HEK293 (cell line): Measurements from ENCODE around the gene DOP1A.

Experiments used
- CTCF ChIP-seq: fragments of 450-650 bp; formaldehyde crosslinking; IDR thresholded peaks from 2 replicates; pipeline ENCODE4 v1.5.1; 2016; ENCODE audit warnings: missing biosample characterization, missing genetic modification characterization
- HOXA7 ChIP-seq: sonication (generic); formaldehyde crosslinking; IDR thresholded peaks from 2 replicates; pipeline ENCODE4 v1.8.1; 2022; ENCODE audit warnings: missing genetic modification reagents, borderline replicate concordance
- IKZF3 ChIP-seq: fragments of 450-650 bp; IDR thresholded peaks from 2 replicates; pipeline ENCODE4 v1.5.0; 2018; ENCODE audit warnings: missing biosample characterization, mild to moderate bottlenecking, missing genetic modification characterization, moderate library complexity
- KLF1 ChIP-seq: fragments of 450-650 bp; formaldehyde crosslinking; IDR thresholded peaks from 2 replicates; pipeline ENCODE4 v1.5.1; 2016; ENCODE audit warnings: missing biosample characterization, missing genetic modification characterization
- PATZ1 ChIP-seq: fragments of 450-650 bp; formaldehyde crosslinking; IDR thresholded peaks from 2 replicates; pipeline ENCODE4 v1.5.1; 2016; ENCODE audit warnings: missing biosample characterization, missing genetic modification characterization
- PRDM1 ChIP-seq: fragments of 450-650 bp; formaldehyde crosslinking; IDR thresholded peaks from 2 replicates; pipeline ENCODE4; 2016; ENCODE audit warnings: missing biosample characterization, missing genetic modification characterization
- RBAK ChIP-seq: fragments of 450-650 bp; formaldehyde crosslinking; IDR thresholded peaks from 2 replicates; pipeline ENCODE4 v1.5.1; 2016; ENCODE audit warnings: missing biosample characterization, missing genetic modification characterization
- SCRT1 ChIP-seq: fragments of 450-650 bp; formaldehyde crosslinking; IDR thresholded peaks from 2 replicates; pipeline ENCODE4 v1.5.1; 2016; ENCODE audit warnings: missing biosample characterization, missing genetic modification characterization, borderline replicate concordance
- SCRT2 ChIP-seq: fragments of 450-650 bp; formaldehyde crosslinking; IDR thresholded peaks from 2 replicates; pipeline ENCODE4 v1.5.1; 2016; ENCODE audit warnings: missing biosample characterization, missing genetic modification characterization
- ZBTB10 ChIP-seq: fragments of 450-650 bp; formaldehyde crosslinking; IDR thresholded peaks from 2 replicates; pipeline ENCODE4 v1.5.1; 2016; ENCODE audit warnings: missing biosample characterization, missing genetic modification characterization
- ZBTB20 ChIP-seq: fragments of 450-650 bp; formaldehyde crosslinking; IDR thresholded peaks from 2 replicates; pipeline ENCODE4 v1.5.1; 2016; ENCODE audit warnings: missing biosample characterization, missing genetic modification characterization
- ZBTB48 ChIP-seq: fragments of 450-650 bp; formaldehyde crosslinking; IDR thresholded peaks from 2 replicates; pipeline ENCODE4 v1.5.1; 2016; ENCODE audit warnings: missing biosample characterization, missing genetic modification characterization
- ZBTB8A ChIP-seq: fragments of 450-650 bp; formaldehyde crosslinking; IDR thresholded peaks from 2 replicates; pipeline ENCODE4 v1.5.1; 2016; ENCODE audit warnings: missing biosample characterization, missing genetic modification characterization
- ZNF335 ChIP-seq: fragments of 450-650 bp; formaldehyde crosslinking; conservative IDR thresholded peaks from 2 replicates; pipeline ENCODE4 v1.5.1; 2016; ENCODE audit warnings: missing biosample characterization, missing genetic modification characterization
- ZNF600 ChIP-seq: fragments of 450-650 bp; formaldehyde crosslinking; IDR thresholded peaks from 2 replicates; pipeline ENCODE4 v1.5.1; 2016; ENCODE audit warnings: missing biosample characterization, missing genetic modification characterization
- ZNF629 ChIP-seq: fragments of 450-650 bp; formaldehyde crosslinking; IDR thresholded peaks from 2 replicates; pipeline ENCODE4 v1.5.1; 2017; ENCODE audit warnings: missing biosample characterization, missing genetic modification characterization
- ZNF645 ChIP-seq: fragments of 450-650 bp; formaldehyde crosslinking; IDR thresholded peaks from 2 replicates; pipeline ENCODE4; 2016; ENCODE audit warnings: missing biosample characterization, missing genetic modification characterization
- ZNF660 ChIP-seq: fragments of 450-650 bp; IDR thresholded peaks from 2 replicates; pipeline ENCODE4 v1.5.1; 2018; ENCODE audit warnings: missing biosample characterization, mild to moderate bottlenecking, missing genetic modification characterization
- ZNF76 ChIP-seq: fragments of 450-650 bp; formaldehyde crosslinking; IDR thresholded peaks from 2 replicates; pipeline ENCODE4; 2016; ENCODE audit warnings: low read depth, missing biosample characterization, missing genetic modification characterization, borderline replicate concordance
- ZSCAN5A ChIP-seq: fragments of 450-650 bp; formaldehyde crosslinking; IDR thresholded peaks from 2 replicates; pipeline ENCODE4 v1.5.1; 2016; ENCODE audit warnings: missing biosample characterization, missing genetic modification characterization
- ZXDB ChIP-seq: fragments of 450-650 bp; formaldehyde crosslinking; IDR thresholded peaks from 2 replicates; pipeline ENCODE4 v1.5.1; 2016; ENCODE audit warnings: missing biosample characterization, missing genetic modification characterization

The DOP1A gene

GRCh38 chr6:83193747-83194566, 126.5 kb downstream of the DOP1A start (continued):
- TF ChIP-seq ZSCAN5A (tag by site-specific recombination) (0 out of 2 replicates have a peak, but pooled peaks have one; percentile 15), PRDM1 (tag by site-specific recombination) (peak; percentile 62; the same call in 1 of the 2 replicates), ZXDB (tag by site-specific recombination) (no peak), ZBTB48 (peak; percentile 47; the same call in 1 of the 2 replicates), ZNF600 (tag by site-specific recombination) (peak; percentile 86; the same call in 1 of the 2 replicates), ZBTB20 (tag by site-specific recombination) (peak; percentile 99), HOXA7 (no peak), IKZF3 (tag by site-specific recombination) (0 out of 2 replicates have a peak, but pooled peaks have one; percentile 14), ZBTB8A (tag by site-specific recombination) (0 out of 2 replicates have a peak, but pooled peaks have one; percentile 9), ZNF629 (tag by site-specific recombination) (0 out of 2 replicates have a peak, but pooled peaks have one; percentile 7), ZNF660 (no peak), CTCF (tag by site-specific recombination) (peak; percentile 15; the same call in 1 of the 2 replicates), ZNF645 (tag by site-specific recombination) (no peak), PATZ1 (tag by site-specific recombination) (peak; percentile 54; the same call in 1 of the 2 replicates), KLF1 (0 out of 2 replicates have a peak, but pooled peaks have one; percentile 10), SCRT2 (peak; percentile 100), SCRT1 (peak; percentile 100), ZBTB10 (tag by site-specific recombination) (peak; percentile 49; the same call in 1 of the 2 replicates), RBAK (no peak), ZNF335 (peak; percentile 86), ZNF76 (tag by site-specific recombination) (peak; percentile 87)
